Measurements from ENCODE around the gene TRIM66.

TRIM66 gene

DNA sequence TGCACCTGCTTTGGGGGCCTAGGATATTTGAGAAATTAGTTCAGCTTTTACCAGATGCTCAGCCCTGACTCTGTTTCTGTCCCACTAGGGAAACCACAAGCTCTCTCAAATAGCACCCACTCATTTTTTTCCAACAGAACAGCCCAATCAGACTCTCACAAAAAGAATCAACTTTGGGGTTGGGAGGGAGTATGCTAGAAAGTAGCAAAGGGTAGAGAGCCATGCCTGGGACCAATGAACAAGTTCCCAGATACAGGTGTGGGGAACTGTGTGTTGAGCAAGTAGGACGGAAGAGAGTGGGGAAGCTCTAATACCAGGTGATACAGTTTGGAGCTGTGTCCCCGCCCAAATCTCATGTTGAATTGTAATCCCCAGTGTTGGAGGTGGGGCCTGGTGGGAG is 41.1 kb downstream of the TRIM66 start:
- no peaks in the 10 kb centered on the region for H3K9me3 Mint-ChIP-seq
- H3K4me1 Mint-ChIP-seq (ENCODE audit: low read depth), result peaks cover 4% of the 10 kb centered on the region
- H3K27me3 Mint-ChIP-seq (ENCODE audit: low read depth), result no peaks in the 10 kb centered on the region
- peaks cover 15% of the 10 kb centered on the region for H3K36me3 Mint-ChIP-seq (ENCODE audit: low read depth)
- no peak overlapping the region for H3K4me3 Mint-ChIP-seq
- H3K27ac Mint-ChIP-seq, result no peak overlapping the region

DNA sequence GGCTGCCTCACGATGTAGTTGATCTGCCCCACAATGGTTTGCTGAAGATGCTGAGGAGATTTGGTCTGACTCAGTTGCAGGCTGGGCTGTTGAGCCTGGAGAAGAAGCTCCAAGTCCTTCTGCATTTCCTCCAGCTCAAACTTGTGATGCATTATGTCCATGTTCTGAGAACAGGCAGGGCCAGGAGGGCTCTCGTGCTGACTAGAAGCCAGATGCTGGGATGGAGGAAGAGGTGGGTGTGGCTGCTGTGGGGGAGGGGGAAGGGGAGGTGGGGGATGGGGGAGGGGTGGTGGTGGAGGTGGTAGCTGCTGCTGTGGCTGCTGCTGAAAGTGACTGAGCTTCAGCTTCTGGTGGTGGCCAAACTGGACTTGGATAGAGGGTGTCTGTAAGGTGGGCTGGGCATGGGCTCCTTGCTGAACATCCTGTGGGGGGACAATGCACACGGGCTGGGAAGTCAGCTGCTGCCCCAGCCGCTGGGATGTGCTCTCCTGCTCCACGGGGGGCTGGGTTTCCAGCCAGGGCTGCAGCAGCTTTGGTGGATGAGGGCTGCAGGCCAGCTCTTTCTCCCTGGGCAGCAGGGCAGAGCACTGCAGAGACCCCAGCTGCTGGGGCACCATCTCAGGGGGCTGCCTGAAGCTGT is 42.1 kb downstream of the TRIM66 start:
- peaks cover 4% of the 10 kb centered on the region for H3K9me3 Mint-ChIP-seq
- no peak overlapping the region for H3K27ac Mint-ChIP-seq
- peaks cover 4% of the 10 kb centered on the region for H3K4me1 Mint-ChIP-seq (ENCODE audit: low read depth)
- H3K27me3 Mint-ChIP-seq (ENCODE audit: low read depth), result no peaks in the 10 kb centered on the region
- H3K4me3 Mint-ChIP-seq, result no peak overlapping the region
- H3K36me3 Mint-ChIP-seq (ENCODE audit: low read depth), result peaks cover 20% of the 10 kb centered on the region

GRCh38 chr11:8639655-8640054 is 42.8 kb downstream of the TRIM66 start:
- Mint-ChIP-seq H3K9me3 (peaks cover 4% of the 10 kb centered on the region), H3K36me3 (ENCODE audit: low read depth) (peaks cover 20% of the 10 kb centered on the region), H3K27me3 (ENCODE audit: low read depth) (no peaks in the 10 kb centered on the region), H3K27ac (no peak overlapping the region), H3K4me1 (ENCODE audit: low read depth) (peaks cover 4% of the 10 kb centered on the region), H3K4me3 (no peak overlapping the region)

GRCh38 chr11:8638300-8638699 is 44.2 kb downstream of the TRIM66 start:
- no peak overlapping the region for H3K4me3 Mint-ChIP-seq
- H3K27ac Mint-ChIP-seq, result no peak overlapping the region
- peaks cover 4% of the 10 kb centered on the region for H3K4me1 Mint-ChIP-seq (ENCODE audit: low read depth)
- H3K36me3 Mint-ChIP-seq (ENCODE audit: low read depth), result peaks cover 20% of the 10 kb centered on the region
- no peaks in the 10 kb centered on the region for H3K27me3 Mint-ChIP-seq (ENCODE audit: low read depth)
- peaks cover 4% of the 10 kb centered on the region for H3K9me3 Mint-ChIP-seq

DNA sequence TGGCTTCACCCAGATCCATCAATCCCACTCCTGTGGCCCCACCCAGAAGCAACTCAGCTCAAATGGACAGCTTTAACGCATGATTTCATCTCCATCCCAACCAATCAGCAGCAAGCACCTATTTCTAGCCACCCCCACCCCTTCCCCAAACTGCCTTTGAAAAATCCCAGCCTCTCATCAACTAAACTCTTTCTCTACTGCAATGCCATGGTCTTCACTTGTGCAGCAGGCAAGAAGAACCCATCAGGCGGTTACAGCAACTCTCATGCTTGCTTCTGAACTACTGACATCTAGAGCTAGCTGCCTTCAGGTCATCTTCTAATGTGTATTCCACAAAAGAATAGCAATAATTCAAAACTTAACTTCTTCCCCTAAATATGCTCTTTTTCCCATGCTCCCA is 46.3 kb downstream of the TRIM66 start:
- H3K9me3 Mint-ChIP-seq, result peaks cover 4% of the 10 kb centered on the region

DNA sequence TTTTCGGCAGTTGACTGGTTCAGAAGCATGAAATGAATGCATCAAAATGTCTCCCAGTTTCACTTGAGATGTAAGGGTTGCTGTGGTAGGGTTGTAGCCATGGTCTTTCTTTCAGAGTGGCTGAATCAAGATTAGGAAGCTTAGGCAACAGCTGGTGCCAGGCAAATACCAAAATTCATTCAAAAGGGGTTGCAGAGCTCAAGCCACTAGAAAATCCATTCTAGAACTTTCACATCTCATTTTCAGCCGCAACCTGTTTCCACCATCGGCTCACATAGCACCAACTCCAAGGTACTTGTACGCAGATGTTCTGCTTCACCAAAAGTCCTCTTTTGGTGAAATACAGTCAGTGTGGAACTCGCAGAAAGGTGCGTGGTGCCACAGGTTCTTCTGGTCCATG is 48.0 kb downstream of the TRIM66 start:
- Mint-ChIP-seq H3K4me1 (ENCODE audit: low read depth) (no peaks in the 10 kb centered on the region), H3K36me3 (ENCODE audit: low read depth) (peaks cover 22% of the 10 kb centered on the region), H3K4me3 (no peak overlapping the region), H3K9me3 (peaks cover 4% of the 10 kb centered on the region), H3K27me3 (ENCODE audit: low read depth) (no peaks in the 10 kb centered on the region), H3K27ac (no peak overlapping the region)

More for the DNA sequence above, 46.3 kb downstream of the TRIM66 start:
- Mint-ChIP-seq H3K27me3 (ENCODE audit: low read depth) (no peaks in the 10 kb centered on the region), H3K27ac (no peak overlapping the region), H3K4me3 (no peak overlapping the region), H3K36me3 (ENCODE audit: low read depth) (peaks cover 22% of the 10 kb centered on the region), H3K4me1 (ENCODE audit: low read depth) (peaks cover 1% of the 10 kb centered on the region)

DNA sequence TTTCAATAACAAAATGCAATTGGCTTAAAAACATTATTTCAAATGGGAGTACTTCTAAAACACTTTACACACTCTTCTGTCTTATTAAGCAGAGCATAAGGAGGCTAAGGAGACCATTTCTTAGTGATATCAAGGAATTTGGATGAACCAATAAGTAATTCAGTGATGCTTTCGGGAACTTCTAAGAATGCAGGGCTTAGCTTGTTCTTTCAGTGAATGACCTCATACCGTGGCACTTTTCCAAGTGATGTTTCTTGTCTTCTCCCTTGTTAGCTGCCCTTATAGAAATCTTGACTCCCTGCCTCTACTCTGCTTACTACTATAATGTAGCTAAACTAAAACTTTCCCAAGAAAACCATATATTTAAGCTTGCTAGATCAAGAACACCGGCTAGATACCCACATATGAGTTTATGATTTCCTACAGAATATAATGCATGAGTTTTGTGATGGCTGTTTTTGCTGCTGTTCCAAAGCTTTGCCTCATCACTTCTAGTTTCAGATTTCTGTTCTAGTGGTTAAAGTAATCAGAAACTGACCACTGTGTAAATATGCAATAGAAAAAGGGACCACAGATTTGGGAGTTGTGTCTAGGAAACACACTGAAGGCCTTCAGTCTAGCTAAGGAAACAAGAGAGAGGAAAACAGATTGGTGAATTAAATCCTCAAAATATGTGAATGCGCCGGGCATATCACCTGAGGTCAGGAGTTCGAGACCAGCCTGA is 50.9 kb downstream of the TRIM66 start:
- peaks cover 4% of the 10 kb centered on the region for H3K9me3 Mint-ChIP-seq
- H3K27me3 Mint-ChIP-seq (ENCODE audit: low read depth), result no peaks in the 10 kb centered on the region
- no peak overlapping the region for H3K4me3 Mint-ChIP-seq
- H3K36me3 Mint-ChIP-seq (ENCODE audit: low read depth), result peaks cover 8% of the 10 kb centered on the region
- H3K27ac Mint-ChIP-seq, result no peak overlapping the region
- H3K4me1 Mint-ChIP-seq (ENCODE audit: low read depth), result no peaks in the 10 kb centered on the region

- Mint-ChIP-seq H3K4me3 (no peak overlapping the region), H3K36me3 (ENCODE audit: low read depth) (peaks cover 2% of the 10 kb centered on the region), H3K27ac (no peak overlapping the region), H3K27me3 (ENCODE audit: low read depth) (no peaks in the 10 kb centered on the region), H3K9me3 (no peaks in the 10 kb centered on the region), H3K4me1 (ENCODE audit: low read depth) (no peaks in the 10 kb centered on the region)
These were observed 57.8 kb downstream of the TRIM66 start for GRCh38 chr11:8624698-8625097.

GRCh38 chr11:8621147-8621546 is 61.3 kb downstream of the TRIM66 start:
- Mint-ChIP-seq H3K4me1 (ENCODE audit: low read depth) (no peaks in the 10 kb centered on the region), H3K27ac (no peak overlapping the region), H3K27me3 (ENCODE audit: low read depth) (no peaks in the 10 kb centered on the region), H3K4me3 (no peak overlapping the region), H3K36me3 (ENCODE audit: low read depth) (peaks cover 7% of the 10 kb centered on the region), H3K9me3 (no peaks in the 10 kb centered on the region)

DNA sequence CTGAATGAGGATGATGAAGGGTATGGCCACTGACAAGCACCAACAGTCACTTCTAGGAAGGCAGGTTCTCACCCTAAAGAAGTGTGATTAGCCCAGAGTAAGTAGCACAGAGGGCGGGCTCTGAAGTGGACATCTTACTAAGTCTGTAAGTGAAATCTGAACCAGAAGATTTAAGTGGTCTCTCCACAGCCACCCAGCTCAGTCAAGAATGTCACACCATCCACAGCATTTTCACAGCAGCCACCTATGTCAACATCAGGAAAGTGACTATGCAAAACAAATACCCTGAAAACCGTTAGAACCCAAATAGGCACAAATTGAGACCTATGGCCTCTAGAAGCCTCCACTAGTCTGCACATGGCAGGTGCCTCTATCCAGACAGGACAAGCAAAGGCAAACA is 65.4 kb downstream of the TRIM66 start:
- H3K27ac Mint-ChIP-seq, result no peak overlapping the region
- no peaks in the 10 kb centered on the region for H3K9me3 Mint-ChIP-seq
- peaks cover 1% of the 10 kb centered on the region for H3K4me1 Mint-ChIP-seq (ENCODE audit: low read depth)
- no peak overlapping the region for H3K4me3 Mint-ChIP-seq
- H3K27me3 Mint-ChIP-seq (ENCODE audit: low read depth), result no peaks in the 10 kb centered on the region
- H3K36me3 Mint-ChIP-seq (ENCODE audit: low read depth), result peaks cover 7% of the 10 kb centered on the region

DNA sequence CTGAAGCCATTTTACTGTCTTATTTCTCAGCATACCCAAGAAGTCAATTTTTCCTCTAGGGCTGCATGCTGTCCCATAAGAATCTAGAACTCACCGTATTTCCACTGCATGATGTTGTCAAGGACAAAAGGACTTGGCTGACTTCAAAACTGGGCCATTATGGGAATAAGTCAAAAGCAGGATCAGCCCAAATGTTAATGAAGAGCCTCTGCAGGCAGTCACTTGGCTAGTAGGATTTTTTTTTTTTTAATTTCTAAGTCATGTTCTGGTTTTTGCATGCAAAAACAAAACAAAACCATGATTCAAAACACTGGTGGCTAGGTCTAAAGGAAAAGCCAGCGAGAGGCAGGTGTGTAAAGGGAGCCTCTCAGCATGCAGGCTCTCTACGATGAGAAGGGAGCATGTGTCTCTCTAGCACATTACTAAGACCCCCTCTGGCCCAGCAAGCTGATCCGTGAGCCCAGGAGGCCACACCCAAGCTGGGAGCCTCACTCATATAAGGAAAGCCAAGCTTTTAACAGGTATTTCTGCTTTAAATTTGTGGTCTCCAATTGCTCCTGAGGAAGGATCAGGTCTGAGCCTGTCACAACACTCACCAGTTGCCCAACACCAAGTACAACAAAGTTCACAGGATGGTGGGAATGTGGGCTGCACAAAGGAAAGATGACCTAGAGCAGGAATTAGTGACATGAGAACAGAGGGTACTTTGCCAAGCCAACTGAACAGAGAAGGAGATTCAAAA is 67.0 kb downstream of the TRIM66 start:
- Mint-ChIP-seq H3K27ac (no peak overlapping the region), H3K36me3 (ENCODE audit: low read depth) (peaks cover 5% of the 10 kb centered on the region), H3K9me3 (no peaks in the 10 kb centered on the region)

GRCh38 chr11:8614497-8614896 is 68.0 kb downstream of the TRIM66 start:
- H3K4me3 Mint-ChIP-seq, result no peak overlapping the region
- H3K4me1 Mint-ChIP-seq (ENCODE audit: low read depth), result peaks cover 11% of the 10 kb centered on the region
- H3K27me3 Mint-ChIP-seq (ENCODE audit: low read depth), result no peaks in the 10 kb centered on the region
- H3K9me3 Mint-ChIP-seq, result no peaks in the 10 kb centered on the region
- no peak overlapping the region for H3K27ac Mint-ChIP-seq
- peaks cover 5% of the 10 kb centered on the region for H3K36me3 Mint-ChIP-seq (ENCODE audit: low read depth)

More for the DNA sequence above, 67.0 kb downstream of the TRIM66 start:
- Mint-ChIP-seq H3K4me1 (ENCODE audit: low read depth) (peaks cover 5% of the 10 kb centered on the region), H3K27me3 (ENCODE audit: low read depth) (no peaks in the 10 kb centered on the region), H3K4me3 (no peak overlapping the region)

GRCh38 chr11:8613036-8613435 is 69.4 kb downstream of the TRIM66 start:
- Mint-ChIP-seq H3K4me3 (no peak overlapping the region), H3K27me3 (ENCODE audit: low read depth) (no peaks in the 10 kb centered on the region), H3K27ac (no peak overlapping the region), H3K36me3 (ENCODE audit: low read depth) (peaks cover 5% of the 10 kb centered on the region), H3K9me3 (no peaks in the 10 kb centered on the region), H3K4me1 (ENCODE audit: low read depth) (peaks cover 11% of the 10 kb centered on the region)

GRCh38 chr11:8612522-8612921 is 69.9 kb downstream of the TRIM66 start:
- Mint-ChIP-seq H3K4me1 (ENCODE audit: low read depth) (peaks cover 11% of the 10 kb centered on the region), H3K27ac (no peak overlapping the region), H3K4me3 (no peak overlapping the region), H3K9me3 (no peaks in the 10 kb centered on the region), H3K36me3 (ENCODE audit: low read depth) (peaks cover 5% of the 10 kb centered on the region), H3K27me3 (ENCODE audit: low read depth) (no peaks in the 10 kb centered on the region)

Data from T-helper 1 cell treated with Interleukin-12 subunit alpha and Interleukin-12 subunit beta and Interleukin-4 antibody, amounts not matched to agents 30 μg/mL and 1 μg/mL, for 36 hours (primary cell).